ENCODE results near the gene GC. TPM values are rescaled to one million over a fixed set of nuclear protein-coding genes. Genes with fewer than 3 reads are reported as not detected.

The GC gene
- total RNA-seq, 1 experiment from 2014 or later: 1.8 TPM

GRCh38 chr4:71775449-71775848 is 8.4 kb downstream of the GC start:
- BruUV-seq (replicated peaks): no TSS peak
- no peak for ATAC-seq
- Histone ChIP-seq H3K27me3 (ENCODE audit: insufficient read depth, low read length) (no peaks in the 10 kb centered on the region), H2AFZ (ENCODE audit: low read depth, low read length, poor library complexity, severe bottlenecking) (no peak overlapping the region), H3K36me3 (ENCODE audit: control insufficient read depth in 1 of 2, insufficient read depth in 2 of 2, low read length in 2 of 2) (no peaks in the 10 kb centered on the region), H3K9ac (ENCODE audit: low read length) (no peak overlapping the region), H3K4me1 (ENCODE audit: control insufficient read depth in 1 of 2, insufficient read depth in 2 of 2, low read length in 2 of 2) (no peaks in the 10 kb centered on the region), H3K9me3 (ENCODE audit: control insufficient read depth in 1 of 2, insufficient read depth in 1 of 2, low read depth in 1 of 2, low read length in 2 of 2) (no peaks in the 10 kb centered on the region; a peak in 1 of 4 replicates), H3K79me2 (ENCODE audit: insufficient read depth, low read length) (no peaks in the 10 kb centered on the region), H3K4me2 (ENCODE audit: low read length) (no peak overlapping the region), H4K20me1 (ENCODE audit: insufficient read depth) (no peaks in the 10 kb centered on the region), H3K4me3 (replicated peaks in 1 of 2; ENCODE audit: low read depth in 1 of 2, low read length in 2 of 2) (no peak overlapping the region), H3K27ac (ENCODE audit: low read depth, low read length) (no peak overlapping the region), H3K9me2 (ENCODE audit: insufficient read depth) (no peaks in the 10 kb centered on the region)
- intact Hi-C loops (cut with micrococcal nuclease): no loop called here
- ChIA-PET CTCF (no interaction called here), POLR2A (no interaction called here), RAD21 (ENCODE audit: low non-redundant PET in 1 of 2, low total read pairs in 2 of 2, uncharacterized antibody in 2 of 2, unreplicated experiment in 2 of 2) (no interaction called here)
- DNase-seq (ENCODE audit: low read depth, low spot score): no peak
- TF ChIP-seq YY1 (IDR thresholded peaks at IDR 0.05; ENCODE audit: extremely low read depth, insufficient replicate concordance, low read depth, low read length) (no peak), CBX3 (IDR thresholded peaks at IDR 0.05; ENCODE audit: low read depth) (no peak), JUND (IDR thresholded peaks at IDR 0.05) (no peak), EZH2 (IDR thresholded peaks at IDR 0.05) (no peak), EGR1 (IDR thresholded peaks at IDR 0.05; ENCODE audit: low read depth) (no peak), ZFX (IDR thresholded peaks at IDR 0.05) (no peak), CEBPB (IDR thresholded peaks at IDR 0.05; ENCODE audit: low read depth) (no peak), SIN3A (IDR thresholded peaks at IDR 0.05; ENCODE audit: low read depth) (no peak), CTCF (IDR thresholded peaks at IDR 0.05 in 2 of 3, conservative IDR thresholded peaks at IDR 0.05 in 1 of 3; ENCODE audit: borderline replicate concordance in 1 of 3, insufficient read depth in 1 of 3, low read depth in 2 of 3, low read length in 2 of 3) (no peak), ZNF274 (IDR thresholded peaks at IDR 0.05; ENCODE audit: low read depth, low read length) (no peak), SRF (IDR thresholded peaks at IDR 0.05; ENCODE audit: low read depth) (no peak), TCF7L2 (IDR thresholded peaks at IDR 0.05; ENCODE audit: borderline replicate concordance, extremely low read depth, insufficient read depth, insufficient read length) (no peak), REST (IDR thresholded peaks at IDR 0.05; ENCODE audit: low read depth) (no peak)
